Measurements from ENCODE around the gene SHFL.

The SHFL gene

GRCh38 chr19:10112895-10113591 lies 26.9 kb downstream of the SHFL start:
- Mint-ChIP-seq H3K27me3 (ENCODE audit: low read depth) (no peaks in the 10 kb centered on the region), H3K4me1 (no peaks in the 10 kb centered on the region), H3K4me3 (peak overlapping the region in 1 of 3 experiments; percentile 17), H3K36me3 (ENCODE audit: low read depth) (peaks cover 27% of the 10 kb centered on the region), H3K9me3 (no peaks in the 10 kb centered on the region), H3K27ac (peak overlapping the region in 1 of 3 experiments; percentile 27)
- TF ChIP-seq CTCF (IDR thresholded peaks at IDR 0.05; ENCODE audit: unreplicated experiment in 3 of 3): peak; percentile 40 to 56 (median 50)

GRCh38 chr19:10113592-10113963 lies 27.5 kb downstream of the SHFL start:
- no peak for TF ChIP-seq CTCF (IDR thresholded peaks at IDR 0.05; ENCODE audit: unreplicated experiment in 3 of 3)
- Mint-ChIP-seq H3K9me3 (no peaks in the 10 kb centered on the region), H3K4me1 (no peaks in the 10 kb centered on the region), H3K36me3 (ENCODE audit: low read depth) (peaks cover 27% of the 10 kb centered on the region), H3K27me3 (ENCODE audit: low read depth) (no peaks in the 10 kb centered on the region), H3K27ac (no peak overlapping the region), H3K4me3 (no peak overlapping the region)

- Mint-ChIP-seq H3K4me1 (no peaks in the 10 kb centered on the region), H3K27me3 (ENCODE audit: low read depth) (no peaks in the 10 kb centered on the region), H3K36me3 (ENCODE audit: low read depth) (peaks cover 27% of the 10 kb centered on the region), H3K9me3 (no peaks in the 10 kb centered on the region), H3K27ac (no peak overlapping the region), H3K4me3 (no peak overlapping the region)
- TF ChIP-seq CTCF (IDR thresholded peaks at IDR 0.05; ENCODE audit: unreplicated experiment in 3 of 3): no peak
These were observed 28.0 kb downstream of the SHFL start for GRCh38 chr19:10113964-10114650.

- Mint-ChIP-seq H3K27me3 (ENCODE audit: low read depth) (no peaks in the 10 kb centered on the region), H3K36me3 (ENCODE audit: low read depth) (peaks cover 20% of the 10 kb centered on the region), H3K4me1 (peaks cover 3% of the 10 kb centered on the region), H3K4me3 (peak overlapping the region in 1 of 3 experiments; percentile 50), H3K27ac (no peak overlapping the region), H3K9me3 (no peaks in the 10 kb centered on the region)
- no peak for TF ChIP-seq CTCF (IDR thresholded peaks at IDR 0.05; ENCODE audit: unreplicated experiment in 3 of 3)
These were observed 28.7 kb downstream of the SHFL start for GRCh38 chr19:10114651-10115391.

GRCh38 chr19:10115392-10116084 lies 29.4 kb downstream of the SHFL start:
- Mint-ChIP-seq H3K36me3 (ENCODE audit: low read depth) (peaks cover 17% of the 10 kb centered on the region), H3K27ac (no peak overlapping the region), H3K9me3 (no peaks in the 10 kb centered on the region), H3K4me3 (peak overlapping the region in 1 of 3 experiments; percentile 50), H3K27me3 (ENCODE audit: low read depth) (no peaks in the 10 kb centered on the region), H3K4me1 (peaks cover 6% of the 10 kb centered on the region)
- no peak for TF ChIP-seq CTCF (IDR thresholded peaks at IDR 0.05; ENCODE audit: unreplicated experiment in 3 of 3)

Data from nephron (organoid).